Neural crest cell (in vitro differentiated cells): ENCODE measurements around the gene PLEKHH3. TPM values are rescaled to one million over a fixed set of nuclear protein-coding genes. Genes with fewer than 3 reads are reported as not detected.
"Not testable (repeated sequence)": the region's sequence is repeated elsewhere in the genome, so short reads cannot be mapped to it uniquely, and the experiment has no call there.

Source experiments
- DNase-seq: peaks from one replicate; pipeline ENCODE4 v3.0.0; 2021; ENCODE audit warnings: low read depth, mixed read lengths, low spot score
- H3K27ac Mint-ChIP-seq: one replicate; pipeline ENCODE4 v1.8.0; 2021; ENCODE audit warnings: mild to moderate bottlenecking, mixed read lengths; ENCODE audit not compliant: unreplicated experiment
- H3K27me3 Mint-ChIP-seq: 2 replicates; pipeline ENCODE4 v1.8.0; 2021; ENCODE audit warnings: low read depth, mild to moderate bottlenecking, mixed read lengths
- H3K36me3 Mint-ChIP-seq: 2 replicates; pipeline ENCODE4 v1.8.0; 2021; ENCODE audit warnings: low read depth, mild to moderate bottlenecking, mixed read lengths
- H3K4me1 Mint-ChIP-seq: 2 replicates; pipeline ENCODE4 v1.8.0; 2021; ENCODE audit warnings: mixed read lengths
- H3K4me3 Mint-ChIP-seq: one replicate; pipeline ENCODE4 v1.8.0; 2021; ENCODE audit warnings: mild to moderate bottlenecking, mixed read lengths
- H3K9me3 Mint-ChIP-seq: 2 replicates; pipeline ENCODE4 v1.8.0; 2021; ENCODE audit warnings: mixed read lengths
- CTCF ChIP-seq: fragments of 200-600 bp; sonication (generic); conservative IDR thresholded peaks from 2 replicates; pipeline ENCODE4 v1.5.0; 2021; ENCODE audit warnings: antibody characterized with exemption, mild to moderate bottlenecking
- microRNA-seq: library from miRNA; unstranded; fragments of <30 nt; microRNA quantifications from one replicate; pipeline ENCODE4, GENCODE V29; 2020
- total RNA-seq: library from RNA; stranded (reverse); gene quantifications from 2 replicates; pipeline ENCODE4 v1.2.1, GENCODE V29; 2021

Gene PLEKHH3
- total RNA-seq, 1 donor from 2014 or later: 20.8 TPM

- H3K27me3 Mint-ChIP-seq: no peaks in the 10 kb centered on the region
- DNase-seq: no peak
- H3K9me3 Mint-ChIP-seq: no peaks in the 10 kb centered on the region
- H3K4me3 Mint-ChIP-seq: no peak overlapping the region
- no peak overlapping the region for H3K27ac Mint-ChIP-seq
- no peak for TF ChIP-seq CTCF
- H3K36me3 Mint-ChIP-seq: no peaks in the 10 kb centered on the region
- H3K4me1 Mint-ChIP-seq: no peaks in the 10 kb centered on the region
Observed at GRCh38 chr17:42623271-42623670, 53.5 kb downstream of the PLEKHH3 start.

GRCh38 chr17:42621987-42622386 lies 54.8 kb downstream of the PLEKHH3 start:
- not testable (repeated sequence) for H3K36me3 Mint-ChIP-seq, H3K4me1 Mint-ChIP-seq, H3K4me3 Mint-ChIP-seq, H3K9me3 Mint-ChIP-seq, H3K27me3 Mint-ChIP-seq, DNase-seq, H3K27ac Mint-ChIP-seq

GRCh38 chr17:42618442-42619150 lies 58.2 kb downstream of the PLEKHH3 start:
- peaks cover 13% of the 10 kb centered on the region for H3K36me3 Mint-ChIP-seq
- no peak overlapping the region for H3K27ac Mint-ChIP-seq
- no peak for TF ChIP-seq CTCF
- H3K4me1 Mint-ChIP-seq: no peaks in the 10 kb centered on the region
- no peaks in the 10 kb centered on the region for H3K9me3 Mint-ChIP-seq
- DNase-seq: no peak
- no peak overlapping the region for H3K4me3 Mint-ChIP-seq
- H3K27me3 Mint-ChIP-seq: no peaks in the 10 kb centered on the region

GRCh38 chr17:42617956-42618431 lies 58.8 kb downstream of the PLEKHH3 start:
- H3K27ac Mint-ChIP-seq: peak overlapping the region; percentile 62
- no peaks in the 10 kb centered on the region for H3K27me3 Mint-ChIP-seq
- H3K36me3 Mint-ChIP-seq: peaks cover 15% of the 10 kb centered on the region
- H3K4me3 Mint-ChIP-seq: no peak overlapping the region
- H3K4me1 Mint-ChIP-seq: no peaks in the 10 kb centered on the region
- no peak for DNase-seq
- no peak for TF ChIP-seq CTCF
- H3K9me3 Mint-ChIP-seq: no peaks in the 10 kb centered on the region

Small RNA genes lying within 50 kb of the gene (microRNA-seq; reads per million reads assigned to microRNA genes)
- gene MIR6780A: not detected

Other genes starting within 250 kb of the PLEKHH3 start
- gene ATP6V0A1, start 218.1 kb downstream of the PLEKHH3 start, total RNA-seq: 59.4 and 64.7 TPM in 2 replicates
- 20.5 and 21.2 TPM in 2 replicates for gene NAGLU, start 140.8 kb downstream of the PLEKHH3 start, total RNA-seq
- gene HSD17B1, start 124.1 kb downstream of the PLEKHH3 start, total RNA-seq: 1.2 and 1.9 TPM in 2 replicates
- 58.3 and 59.6 TPM in 2 replicates for gene COASY, start 114.8 kb downstream of the PLEKHH3 start, total RNA-seq
- gene MLX, start 109.9 kb downstream of the PLEKHH3 start, total RNA-seq: 38.6 and 41.1 TPM in 2 replicates
- gene PSMC3IP, start 99.3 kb downstream of the PLEKHH3 start, total RNA-seq: 44.6 and 47.8 TPM in 2 replicates
- 44.2 and 48.7 TPM in 2 replicates for gene RETREG3, start 67.6 kb downstream of the PLEKHH3 start, total RNA-seq
- gene TUBG1, start 67.3 kb downstream of the PLEKHH3 start, total RNA-seq: 101 and 102 TPM in 2 replicates
- gene TUBG2, start 17.7 kb downstream of the PLEKHH3 start, total RNA-seq: 18.7 and 20.7 TPM in 2 replicates
- gene CCR10, start 4.8 kb upstream of the PLEKHH3 start, total RNA-seq: 0.68 TPM in 2 replicates
- gene CNTNAP1, start 5.5 kb upstream of the PLEKHH3 start, total RNA-seq: 17.0 and 19.4 TPM in 2 replicates
- gene EZH1, start 68.0 kb upstream of the PLEKHH3 start, total RNA-seq: 28.9 and 30.4 TPM in 2 replicates
- 6.5 and 7.9 TPM in 2 replicates for gene RAMP2, start 84.2 kb upstream of the PLEKHH3 start, total RNA-seq
- 83.7 and 88.7 TPM in 2 replicates for gene VPS25, start 96.5 kb upstream of the PLEKHH3 start, total RNA-seq
- gene WNK4, start 103.6 kb upstream of the PLEKHH3 start, total RNA-seq: 0.58 and 0.73 TPM in 2 replicates
- 85.3 and 92.7 TPM in 2 replicates for gene COA3, start 121.7 kb upstream of the PLEKHH3 start, total RNA-seq
- not detected in 2 replicates for gene CNTD1, start 121.9 kb upstream of the PLEKHH3 start, total RNA-seq
- gene BECN1, start 147.3 kb upstream of the PLEKHH3 start, total RNA-seq: 48.7 and 49.5 TPM in 2 replicates
- gene PSME3, start 156.4 kb upstream of the PLEKHH3 start, total RNA-seq: 172 and 175 TPM in 2 replicates
- 3.0 and 3.2 TPM in 2 replicates for gene AOC2, start 167.6 kb upstream of the PLEKHH3 start, total RNA-seq
- 0.91 and 1.1 TPM in 2 replicates for gene AOC3, start 174.2 kb upstream of the PLEKHH3 start, total RNA-seq
- not detected in 2 replicates for gene G6PC1, start 223.8 kb upstream of the PLEKHH3 start, total RNA-seq